SK-N-SH treated with all-trans-retinoic acid at 6 μM for 48 hours (cell line): Measurements from ENCODE around the gene ZNF728.

ENCODE experiments used
- ATAC-seq: fragments of 200-7000 bp; cut with Tn5 transposase; 3 replicates; pipeline ENCODE4 v1.9.1; 2020; ENCODE audit warnings: mild to moderate bottlenecking, moderate library complexity
- ARNTL ChIP-seq: fragments of 450-650 bp; formaldehyde crosslinking; IDR thresholded peaks from 2 replicates; pipeline ENCODE4 v1.5.0; 2020; ENCODE audit warnings: low read depth, mild to moderate bottlenecking, moderate library complexity, borderline replicate concordance
- BACH2 ChIP-seq: fragments of 250-450 bp; sonication (Bioruptor Pico); IDR thresholded peaks from 2 replicates; pipeline ENCODE4 v1.9.0; 2021; ENCODE audit warnings: mild to moderate bottlenecking, borderline replicate concordance
- CREB5 ChIP-seq: fragments of 250-450 bp; sonication (Bioruptor Pico); IDR thresholded peaks from 2 replicates; pipeline ENCODE4 v1.5.1; 2020; ENCODE audit warnings: low read depth, mild to moderate bottlenecking, moderate library complexity
- CSDC2 ChIP-seq: fragments of 250-450 bp; sonication (Bioruptor Pico); IDR thresholded peaks from 2 replicates; pipeline ENCODE4 v1.5.0; 2020; ENCODE audit warnings: mild to moderate bottlenecking, moderate library complexity
- CSRNP3 ChIP-seq: fragments of 250-450 bp; sonication (Bioruptor Pico); IDR thresholded peaks from 2 replicates; pipeline ENCODE4 v1.5.1; 2021; ENCODE audit warnings: mild to moderate bottlenecking, moderate library complexity
- ESRRG ChIP-seq: fragments of 250-450 bp; sonication (Bioruptor Pico); IDR thresholded peaks from 2 replicates; pipeline ENCODE4 v1.6.1; 2021; ENCODE audit warnings: mild to moderate bottlenecking
- GLIS3 ChIP-seq: fragments of 250-450 bp; sonication (Bioruptor Pico); IDR thresholded peaks from 2 replicates; pipeline ENCODE4 v1.5.0; 2020; ENCODE audit warnings: mild to moderate bottlenecking, moderate library complexity
- ISL1 ChIP-seq: fragments of 250-450 bp; sonication (Bioruptor Pico); IDR thresholded peaks from 2 replicates; pipeline ENCODE4 v2.1.2; 2022; ENCODE audit warnings: mild to moderate bottlenecking, moderate library complexity
- OSR1 ChIP-seq: fragments of 250-450 bp; sonication (Bioruptor Pico); IDR thresholded peaks from 2 replicates; pipeline ENCODE4 v1.8.0; 2022; ENCODE audit warnings: moderate library complexity, mild to moderate bottlenecking, inconsistent platforms
- PATZ1 ChIP-seq: fragments of 250-450 bp; sonication (Bioruptor Pico); IDR thresholded peaks from 2 replicates; pipeline ENCODE4 v1.8.0; 2020; ENCODE audit warnings: mild to moderate bottlenecking, moderate library complexity, borderline replicate concordance
- PPARA ChIP-seq: fragments of 250-450 bp; sonication (Bioruptor Pico); IDR thresholded peaks from 2 replicates; pipeline ENCODE4 v1.5.0; 2020; ENCODE audit warnings: mild to moderate bottlenecking, borderline replicate concordance
- RARB ChIP-seq: fragments of 250-450 bp; sonication (Bioruptor Pico); IDR thresholded peaks from 2 replicates; pipeline ENCODE4 v1.8.0; 2021; ENCODE audit warnings: mild to moderate bottlenecking, moderate library complexity
- TCF4 ChIP-seq: fragments of 250-450 bp; sonication (Bioruptor Pico); IDR thresholded peaks from 2 replicates; pipeline ENCODE4 v1.8.0; 2021; ENCODE audit warnings: mild to moderate bottlenecking, moderate library complexity, borderline replicate concordance
- TOX ChIP-seq: fragments of 250-450 bp; sonication (Bioruptor Pico); IDR thresholded peaks from 2 replicates; pipeline ENCODE4 v1.8.0; 2021; ENCODE audit warnings: mild to moderate bottlenecking, moderate library complexity, borderline replicate concordance
- ZC3H10 ChIP-seq: fragments of 250-450 bp; sonication (Bioruptor Pico); IDR thresholded peaks from 2 replicates; pipeline ENCODE4 v1.5.1; 2021; ENCODE audit warnings: mild to moderate bottlenecking, moderate library complexity
- ZFP3 ChIP-seq: fragments of 250-450 bp; sonication (Bioruptor Pico); IDR thresholded peaks from 2 replicates; pipeline ENCODE4 v1.5.0; 2020; ENCODE audit warnings: mild to moderate bottlenecking, moderate library complexity
- ZFP30 ChIP-seq: fragments of 450-650 bp; formaldehyde crosslinking; IDR thresholded peaks from 2 replicates; pipeline ENCODE4 v1.5.0; 2022; ENCODE audit warnings: mild to moderate bottlenecking, moderate library complexity
- ZNF565 ChIP-seq: fragments of 450-650 bp; formaldehyde crosslinking; conservative IDR thresholded peaks from 2 replicates; pipeline ENCODE4 v1.5.0; 2020; ENCODE audit warnings: low read depth, mild to moderate bottlenecking, moderate library complexity
- ZNF70 ChIP-seq: fragments of 450-650 bp; formaldehyde crosslinking; IDR thresholded peaks from 2 replicates; pipeline ENCODE4 v1.5.0; 2020; ENCODE audit warnings: mild to moderate bottlenecking, moderate library complexity
- ZNF8 ChIP-seq: fragments of 450-650 bp; formaldehyde crosslinking; IDR thresholded peaks from 2 replicates; pipeline ENCODE4 v1.5.0; 2020; ENCODE audit warnings: mild to moderate bottlenecking, moderate library complexity
- TF ChIP-seq, protein P1 (sequence below): fragments of 250-450 bp; sonication (Bioruptor Pico); IDR thresholded peaks from 2 replicates; pipeline ENCODE4 v1.8.0; 2021; ENCODE audit warnings: low read depth, mild to moderate bottlenecking, moderate library complexity, borderline replicate concordance
- TF ChIP-seq, protein P2 (sequence below): fragments of 250-450 bp; sonication (Bioruptor Pico); IDR thresholded peaks from 2 replicates; pipeline ENCODE4 v1.5.0; 2020; ENCODE audit warnings: mild to moderate bottlenecking, moderate library complexity

ZNF728 gene

DNA sequence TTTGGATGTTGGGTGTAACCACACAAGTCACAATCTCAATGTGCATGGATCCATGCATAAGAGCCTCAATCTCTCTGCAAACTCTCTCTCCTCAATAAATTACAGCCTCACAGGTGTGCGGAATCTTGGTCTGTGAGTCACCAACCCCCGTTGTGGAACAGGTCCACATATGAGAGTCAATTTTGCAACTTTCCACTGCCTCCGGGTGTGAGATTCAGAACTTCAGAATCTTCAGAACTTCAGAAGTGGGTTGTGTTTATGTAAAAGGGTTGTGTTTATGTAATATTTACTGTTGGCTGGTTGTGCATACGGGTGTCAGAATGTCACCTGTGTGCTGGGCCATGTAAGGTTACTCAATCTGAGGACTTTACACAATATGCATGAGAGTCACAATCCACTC, 46.3 kb upstream of the ZNF728 start:
- TF ChIP-seq, protein P1, sequence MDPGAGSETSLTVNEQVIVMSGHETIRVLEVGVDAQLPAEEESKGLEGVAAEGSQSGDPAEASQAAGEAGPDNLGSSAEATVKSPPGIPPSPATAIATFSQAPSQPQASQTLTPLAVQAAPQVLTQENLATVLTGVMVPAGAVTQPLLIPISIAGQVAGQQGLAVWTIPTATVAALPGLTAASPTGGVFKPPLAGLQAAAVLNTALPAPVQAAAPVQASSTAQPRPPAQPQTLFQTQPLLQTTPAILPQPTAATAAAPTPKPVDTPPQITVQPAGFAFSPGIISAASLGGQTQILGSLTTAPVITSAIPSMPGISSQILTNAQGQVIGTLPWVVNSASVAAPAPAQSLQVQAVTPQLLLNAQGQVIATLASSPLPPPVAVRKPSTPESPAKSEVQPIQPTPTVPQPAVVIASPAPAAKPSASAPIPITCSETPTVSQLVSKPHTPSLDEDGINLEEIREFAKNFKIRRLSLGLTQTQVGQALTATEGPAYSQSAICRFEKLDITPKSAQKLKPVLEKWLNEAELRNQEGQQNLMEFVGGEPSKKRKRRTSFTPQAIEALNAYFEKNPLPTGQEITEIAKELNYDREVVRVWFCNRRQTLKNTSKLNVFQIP, result no peak
- TF ChIP-seq PPARA (CRISPR knock-in tag), result no peak
- TF ChIP-seq ISL1 (CRISPR knock-in tag), result no peak
- no peak for TF ChIP-seq OSR1 (CRISPR knock-in tag)
- TF ChIP-seq CREB5 (CRISPR knock-in tag), result no peak
- TF ChIP-seq RARB (CRISPR knock-in tag), result no peak
- no peak for TF ChIP-seq PATZ1 (CRISPR knock-in tag)
- no peak for TF ChIP-seq ZNF70 (CRISPR knock-in tag)
- TF ChIP-seq ZNF565 (CRISPR knock-in tag), result no peak
- no peak for TF ChIP-seq GLIS3
- TF ChIP-seq, protein P2, sequence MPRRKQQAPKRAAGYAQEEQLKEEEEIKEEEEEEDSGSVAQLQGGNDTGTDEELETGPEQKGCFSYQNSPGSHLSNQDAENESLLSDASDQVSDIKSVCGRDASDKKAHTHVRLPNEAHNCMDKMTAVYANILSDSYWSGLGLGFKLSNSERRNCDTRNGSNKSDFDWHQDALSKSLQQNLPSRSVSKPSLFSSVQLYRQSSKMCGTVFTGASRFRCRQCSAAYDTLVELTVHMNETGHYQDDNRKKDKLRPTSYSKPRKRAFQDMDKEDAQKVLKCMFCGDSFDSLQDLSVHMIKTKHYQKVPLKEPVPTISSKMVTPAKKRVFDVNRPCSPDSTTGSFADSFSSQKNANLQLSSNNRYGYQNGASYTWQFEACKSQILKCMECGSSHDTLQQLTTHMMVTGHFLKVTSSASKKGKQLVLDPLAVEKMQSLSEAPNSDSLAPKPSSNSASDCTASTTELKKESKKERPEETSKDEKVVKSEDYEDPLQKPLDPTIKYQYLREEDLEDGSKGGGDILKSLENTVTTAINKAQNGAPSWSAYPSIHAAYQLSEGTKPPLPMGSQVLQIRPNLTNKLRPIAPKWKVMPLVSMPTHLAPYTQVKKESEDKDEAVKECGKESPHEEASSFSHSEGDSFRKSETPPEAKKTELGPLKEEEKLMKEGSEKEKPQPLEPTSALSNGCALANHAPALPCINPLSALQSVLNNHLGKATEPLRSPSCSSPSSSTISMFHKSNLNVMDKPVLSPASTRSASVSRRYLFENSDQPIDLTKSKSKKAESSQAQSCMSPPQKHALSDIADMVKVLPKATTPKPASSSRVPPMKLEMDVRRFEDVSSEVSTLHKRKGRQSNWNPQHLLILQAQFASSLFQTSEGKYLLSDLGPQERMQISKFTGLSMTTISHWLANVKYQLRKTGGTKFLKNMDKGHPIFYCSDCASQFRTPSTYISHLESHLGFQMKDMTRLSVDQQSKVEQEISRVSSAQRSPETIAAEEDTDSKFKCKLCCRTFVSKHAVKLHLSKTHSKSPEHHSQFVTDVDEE (CRISPR knock-in tag), result no peak
- no peak for TF ChIP-seq ZC3H10 (CRISPR knock-in tag)
- no peak for TF ChIP-seq TCF4 (CRISPR knock-in tag)
- no peak for TF ChIP-seq ZFP30
- TF ChIP-seq CSRNP3, result no peak
- no peak for TF ChIP-seq ESRRG
- TF ChIP-seq TOX, result no peak
- ATAC-seq, result no peak

- no peak for ATAC-seq
- no peak for TF ChIP-seq ZFP30
- TF ChIP-seq, protein P2 (CRISPR knock-in tag), result no peak
- no peak for TF ChIP-seq RARB (CRISPR knock-in tag)
- TF ChIP-seq PATZ1 (CRISPR knock-in tag), result no peak
- TF ChIP-seq ZNF565 (CRISPR knock-in tag), result no peak
- no peak for TF ChIP-seq ZFP3 (CRISPR knock-in tag)
- TF ChIP-seq CREB5 (CRISPR knock-in tag), result no peak
- TF ChIP-seq ZNF8 (CRISPR knock-in tag), result no peak
- no peak for TF ChIP-seq ARNTL
- no peak for TF ChIP-seq CSDC2
- TF ChIP-seq BACH2 (CRISPR knock-in tag), result no peak
- no peak for TF ChIP-seq PPARA (CRISPR knock-in tag)
- no peak for TF ChIP-seq ZC3H10 (CRISPR knock-in tag)
- TF ChIP-seq OSR1 (CRISPR knock-in tag), result no peak
- TF ChIP-seq ESRRG, result no peak
- TF ChIP-seq CSRNP3, result no peak
- TF ChIP-seq TOX, result no peak
- no peak for TF ChIP-seq TCF4 (CRISPR knock-in tag)
These were observed 43.8 kb upstream of the ZNF728 start for GRCh38 chr19:23046743-23047142.
